GM21526 (cell line): ENCODE measurements around the gene MBNL2.
"Not testable (repeated sequence)": the region's sequence is repeated elsewhere in the genome, so short reads cannot be mapped to it uniquely, and the experiment has no call there.

Experiments
- ATAC-seq: cut with Tn5 transposase; IDR thresholded peaks from one replicate; pipeline ENCODE4 v1.9.1; 2021; ENCODE audit warnings: moderate library complexity; ENCODE audit not compliant: unreplicated experiment, low FRiP score

The MBNL2 gene

GRCh38 chr13:97207252-97207651 is 14.9 kb upstream of the MBNL2 start:
- ATAC-seq = not testable (repeated sequence)

GRCh38 chr13:97211300-97211699 is 10.8 kb upstream of the MBNL2 start:
- ATAC-seq = no peak

- no peak for ATAC-seq
These were observed 10.1 kb upstream of the MBNL2 start for GRCh38 chr13:97212004-97212403.

GRCh38 chr13:97212601-97213040 is 9.5 kb upstream of the MBNL2 start:
- ATAC-seq = no peak

GRCh38 chr13:97214921-97215320 is 7.2 kb upstream of the MBNL2 start:
- peak; percentile 5 for ATAC-seq

- ATAC-seq = peak; percentile 59
These were observed 6.8 kb upstream of the MBNL2 start for GRCh38 chr13:97215325-97215724.

GRCh38 chr13:97219226-97219625 is 2.9 kb upstream of the MBNL2 start:
- no peak for ATAC-seq

GRCh38 chr13:97220151-97220900 is 1.8 kb upstream of the MBNL2 start:
- ATAC-seq = no peak

GRCh38 chr13:97221046-97221445 is 1.1 kb upstream of the MBNL2 start:
- no peak for ATAC-seq

- no peak for ATAC-seq
These were observed 667 bp upstream of the MBNL2 start for GRCh38 chr13:97221466-97221865.

- no peak for ATAC-seq
These were observed 1.0 kb downstream of the MBNL2 start for GRCh38 chr13:97223037-97223710.

GRCh38 chr13:97223711-97224541 is 1.8 kb downstream of the MBNL2 start:
- no peak for ATAC-seq

- ATAC-seq = no peak
These were observed 2.6 kb downstream of the MBNL2 start for GRCh38 chr13:97224544-97225300.

- ATAC-seq = no peak
These were observed 3.4 kb downstream of the MBNL2 start for GRCh38 chr13:97225533-97225932.

GRCh38 chr13:97226013-97226412 is 3.9 kb downstream of the MBNL2 start:
- ATAC-seq = no peak

GRCh38 chr13:97226788-97227627 is 4.9 kb downstream of the MBNL2 start:
- ATAC-seq = peak; percentile 49

- ATAC-seq = no peak
These were observed 6.9 kb downstream of the MBNL2 start for GRCh38 chr13:97228850-97229521.

GRCh38 chr13:97229699-97230098 is 7.6 kb downstream of the MBNL2 start:
- no peak for ATAC-seq
